ENCODE results near the gene LRRTM1.

Gene LRRTM1

DNA sequence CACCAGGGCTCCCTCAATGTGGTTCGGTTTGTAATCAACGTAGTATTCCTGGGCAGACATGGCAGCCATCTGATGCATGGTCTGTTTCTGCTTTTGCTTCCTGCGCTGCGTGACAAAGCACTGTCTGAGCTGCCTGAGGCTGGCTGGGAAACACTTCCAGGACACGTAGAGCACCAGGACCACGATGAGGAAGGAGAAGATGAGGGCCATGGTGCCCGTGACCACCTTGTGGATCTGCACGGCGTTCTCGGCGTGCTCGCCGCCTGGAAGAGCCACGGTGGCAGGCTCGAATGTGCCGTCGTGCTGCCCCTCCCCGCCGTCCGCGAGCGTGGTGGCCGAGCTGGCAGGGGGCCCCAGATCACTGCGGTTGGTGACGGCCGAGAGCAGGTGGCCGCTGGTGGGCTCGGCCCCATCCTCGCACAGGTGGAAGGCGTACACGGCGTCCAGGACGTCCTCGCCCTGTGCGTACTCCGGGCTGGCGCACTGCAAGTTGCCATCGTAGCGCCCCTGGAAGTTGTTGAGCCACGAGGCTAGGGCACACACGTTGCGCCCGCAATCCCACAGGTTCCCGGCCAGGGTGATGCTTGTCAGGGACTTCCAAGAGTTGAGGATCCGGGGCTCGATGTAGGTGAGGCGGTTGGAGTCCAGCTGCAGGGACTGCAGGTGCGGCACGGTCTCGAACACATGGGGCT, 2.1 kb downstream of the LRRTM1 start:
- DNase-seq = no peak

GRCh38 chr2:80302001-80302313, 2.6 kb downstream of the LRRTM1 start:
- DNase-seq = no peak

DNA sequence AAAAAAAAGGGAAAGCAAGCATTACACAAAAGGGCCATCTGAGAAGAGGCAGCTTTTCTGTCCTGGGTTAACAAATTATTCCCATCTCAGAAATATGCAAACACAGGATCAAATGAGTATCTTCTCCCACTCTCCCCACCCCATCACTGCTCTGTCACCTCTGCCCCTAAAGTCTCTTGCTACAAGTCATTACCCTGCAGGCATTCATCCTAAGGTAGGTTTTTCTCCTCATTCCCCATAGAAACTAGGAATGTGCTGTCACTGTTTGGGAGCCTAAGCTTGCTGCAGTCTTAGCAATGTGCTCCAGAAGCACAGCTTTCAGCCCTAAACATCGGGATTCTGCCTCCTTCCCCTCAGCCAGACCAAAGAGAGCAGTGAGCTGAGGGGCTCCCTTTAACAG, 3.6 kb downstream of the LRRTM1 start:
- no peak for DNase-seq

DNA sequence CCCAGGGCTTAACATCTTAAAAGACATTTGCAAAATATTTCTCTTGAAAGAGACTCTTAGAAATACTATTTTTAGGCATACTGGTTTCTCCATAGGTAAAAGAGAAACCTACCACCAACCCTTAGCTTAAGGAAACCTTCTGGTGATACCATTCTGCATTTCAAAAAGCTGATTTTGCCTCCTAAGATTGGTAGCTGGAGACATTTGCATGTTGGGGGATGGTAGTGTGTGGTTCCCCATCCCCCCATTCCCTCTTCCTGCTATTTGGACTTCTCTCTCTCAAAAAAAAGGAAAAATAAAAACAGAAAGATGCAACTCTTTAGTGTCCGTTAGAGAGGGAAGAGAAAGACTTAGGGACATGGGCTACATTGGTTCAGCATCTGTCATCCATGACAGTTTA, 4.2 kb downstream of the LRRTM1 start:
- no peak for DNase-seq

DNA sequence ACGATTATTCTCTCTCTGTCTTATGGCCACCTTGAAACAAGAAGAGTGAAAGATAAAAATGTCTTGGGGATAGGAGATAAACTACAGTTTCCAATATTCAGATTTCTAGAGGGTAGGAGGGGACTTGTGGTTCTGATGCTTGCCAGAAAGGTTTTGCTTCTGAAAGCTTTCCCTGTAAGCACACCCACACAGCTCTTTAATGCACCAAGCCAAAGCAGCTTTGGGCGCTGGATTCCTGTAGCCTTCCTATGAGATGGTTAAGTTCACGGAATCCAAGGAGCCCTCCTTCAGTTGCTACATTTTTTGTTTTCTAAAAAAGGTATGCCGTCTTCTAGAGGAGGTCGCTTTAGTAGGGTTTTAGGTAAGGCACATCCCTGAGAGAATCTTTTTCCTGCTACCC, 4.9 kb downstream of the LRRTM1 start:
- DNase-seq = no peak

DNA sequence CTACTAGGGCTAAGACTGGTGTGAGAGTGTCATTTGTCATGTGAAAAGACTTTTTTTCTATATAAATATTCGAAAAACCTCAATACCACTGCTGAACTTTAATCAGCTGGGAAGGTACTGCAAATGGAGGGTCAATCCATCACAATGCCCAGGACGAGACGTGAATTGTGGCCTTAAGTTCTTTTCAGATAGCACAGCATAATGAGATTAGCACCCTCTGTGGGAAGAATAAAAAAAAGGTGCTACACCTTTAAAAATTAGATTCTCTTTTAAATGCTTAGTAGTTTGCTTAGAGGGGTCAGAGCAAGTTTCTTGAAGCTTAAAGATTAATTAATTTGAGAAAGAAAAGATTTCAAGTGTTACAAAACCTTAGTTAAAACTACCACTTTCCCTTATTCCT, 5.6 kb downstream of the LRRTM1 start:
- no peak for DNase-seq

DNA sequence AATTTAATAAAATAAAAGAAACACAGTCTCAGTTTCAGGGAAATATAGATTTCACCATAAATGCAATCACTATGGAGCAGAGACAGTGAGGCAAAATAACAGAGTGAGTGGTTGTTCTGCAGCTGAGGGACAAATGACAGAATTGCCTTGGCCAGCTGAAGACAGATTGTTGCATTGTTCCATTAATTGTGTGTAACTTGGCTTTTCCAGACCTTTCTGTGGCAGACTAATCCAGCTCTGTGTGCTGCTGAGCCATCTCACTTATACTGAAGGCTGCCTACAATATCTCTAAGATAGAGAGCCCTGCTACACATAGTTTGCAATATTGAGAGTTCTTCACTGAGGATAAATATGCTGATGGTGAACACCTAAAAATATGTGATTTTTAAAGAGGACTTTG, 11.5 kb downstream of the LRRTM1 start:
- DNase-seq = no peak

DNA sequence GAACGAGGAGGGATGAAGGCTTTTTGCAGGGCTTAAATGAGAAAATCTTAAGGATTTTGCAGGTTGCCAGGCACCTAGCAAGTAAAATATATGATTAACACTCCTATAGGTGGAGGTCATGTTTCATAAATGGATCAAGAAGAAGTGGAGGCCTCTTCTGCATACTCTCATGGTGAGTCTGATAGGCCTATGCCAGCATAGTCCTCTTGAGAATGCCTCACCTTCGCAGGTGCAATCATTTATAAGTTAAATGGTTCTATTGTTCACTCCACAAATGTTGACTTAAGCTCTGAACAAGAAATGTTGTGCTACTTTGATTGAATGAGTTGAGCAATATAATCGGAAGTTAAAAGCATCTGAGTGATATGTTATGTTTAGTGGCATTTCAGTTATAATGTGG, 12.1 kb downstream of the LRRTM1 start:
- DNase-seq = no peak

GRCh38 chr2:80291656-80292055, 12.9 kb downstream of the LRRTM1 start:
- DNase-seq = no peak

DNA sequence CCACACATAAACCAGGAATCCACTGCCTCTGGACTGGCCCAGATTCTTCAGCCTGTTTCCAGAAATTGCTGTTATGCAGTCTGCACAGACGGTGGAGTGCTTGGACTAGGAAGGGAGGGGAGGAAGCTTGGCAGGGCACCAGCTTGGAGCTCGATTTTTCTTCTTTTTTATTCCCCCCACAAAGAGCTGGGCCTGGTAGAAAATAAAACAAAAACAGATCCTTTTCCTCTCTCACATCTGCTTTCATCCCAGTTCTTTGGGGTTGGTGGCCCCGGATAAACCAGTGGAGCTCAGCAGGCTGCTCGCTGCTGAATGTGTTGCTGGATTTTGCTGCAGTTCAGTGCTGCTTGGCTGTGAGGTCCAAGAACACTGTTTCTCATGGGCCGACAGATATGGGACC, 16.0 kb downstream of the LRRTM1 start:
- no peak for DNase-seq

DNA sequence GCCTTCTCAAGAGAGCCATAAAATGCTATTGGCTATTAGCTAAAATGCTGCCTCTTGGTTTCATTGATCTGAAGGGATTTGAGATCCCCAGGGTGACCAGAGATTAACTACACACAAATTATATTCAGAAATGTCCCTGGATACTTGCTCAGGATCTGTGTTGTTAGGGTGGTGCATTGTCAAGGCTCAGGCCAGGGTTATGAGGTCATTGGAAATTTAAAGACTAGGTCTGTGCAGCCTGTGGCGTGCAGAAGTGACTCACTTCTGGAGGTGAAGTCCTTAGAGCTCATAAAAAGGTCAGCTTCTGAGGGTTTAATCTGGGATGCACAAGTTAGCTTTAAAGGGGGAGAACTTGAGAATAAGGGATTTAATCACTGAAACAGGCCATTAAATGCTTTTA, 23.5 kb downstream of the LRRTM1 start:
- DNase-seq = no peak

DNA sequence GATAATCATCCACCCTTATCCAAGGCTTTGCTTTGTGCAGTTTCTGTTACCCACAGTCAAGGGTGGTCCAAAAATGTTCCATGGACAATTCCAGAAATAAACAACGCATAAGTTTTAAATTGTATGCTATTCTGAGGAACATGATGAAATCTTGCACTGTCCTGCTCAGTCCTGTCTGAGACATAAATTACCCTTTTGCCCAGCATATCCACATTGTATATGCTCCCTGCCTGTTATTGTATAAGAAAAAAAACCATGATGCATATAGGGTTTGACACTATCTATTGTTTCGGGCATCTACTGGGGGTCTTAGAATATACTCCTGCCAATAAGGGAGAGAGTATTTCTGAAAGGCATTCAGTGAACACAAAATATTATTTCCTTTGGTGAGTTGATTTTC, 24.0 kb downstream of the LRRTM1 start:
- no peak for DNase-seq

- DNase-seq = no peak
These were observed 34.7 kb downstream of the LRRTM1 start for GRCh38 chr2:80269806-80270205.

GRCh38 chr2:80266231-80266630, 38.3 kb downstream of the LRRTM1 start:
- no peak for DNase-seq

- DNase-seq = no peak
These were observed 45.3 kb downstream of the LRRTM1 start for GRCh38 chr2:80259292-80259691.

DNA sequence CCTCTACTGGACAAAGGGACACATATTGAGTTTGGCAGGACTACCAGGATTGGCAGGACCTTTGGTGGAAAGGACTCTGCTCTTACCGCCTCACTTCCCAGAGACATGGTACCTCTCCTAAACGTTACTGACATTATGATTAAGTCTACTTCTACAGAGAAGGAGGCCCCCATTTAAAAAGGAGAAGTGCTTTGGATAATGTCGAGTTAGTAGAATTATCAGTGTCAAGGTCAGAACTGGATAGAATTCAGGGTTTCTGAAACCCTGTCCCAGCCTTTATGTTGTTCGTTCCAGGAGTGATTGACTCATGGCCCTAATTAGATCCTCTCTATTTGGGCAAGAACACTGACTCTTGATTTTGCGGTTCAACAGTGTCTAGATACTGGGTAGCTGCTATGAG, 45.8 kb downstream of the LRRTM1 start:
- no peak for DNase-seq

GRCh38 chr2:80258341-80258740, 46.2 kb downstream of the LRRTM1 start:
- no peak for DNase-seq

GRCh38 chr2:80257450-80257849, 47.1 kb downstream of the LRRTM1 start:
- no peak for DNase-seq

GRCh38 chr2:80256782-80257167, 47.8 kb downstream of the LRRTM1 start:
- DNase-seq = no peak

GRCh38 chr2:80255918-80256781, 48.4 kb downstream of the LRRTM1 start:
- DNase-seq = peak in 1 of 2 experiments; percentile 8

GRCh38 chr2:80252294-80252986, 52.1 kb downstream of the LRRTM1 start:
- no peak for DNase-seq
